Amniotic epithelial cell (primary cell): Measurements from ENCODE around the gene UTY.

Source experiments
- DNase-seq: peaks from one replicate; pipeline ENCODE4 v3.0.0-alpha.2; 2010; ENCODE audit warnings: low read depth

The UTY gene

DNA sequence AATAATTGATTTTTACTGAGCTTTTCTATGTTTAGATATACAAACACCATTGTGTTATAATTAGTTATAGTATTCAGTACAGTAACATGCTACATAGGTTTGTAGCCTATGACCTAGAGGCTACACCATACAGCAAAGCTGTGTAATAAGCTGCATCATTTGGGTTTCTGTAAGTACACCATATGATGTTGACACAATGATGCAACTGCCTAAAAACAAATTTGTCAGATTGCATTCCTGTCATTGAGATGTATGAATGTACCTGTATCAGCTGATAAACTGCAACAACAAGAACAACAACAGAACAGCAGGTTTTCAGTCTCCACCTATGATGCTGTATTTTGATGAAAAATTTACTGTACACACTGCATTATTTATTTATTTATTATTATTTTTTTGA, 64.3 kb downstream of the UTY start:
- DNase-seq = no peak

DNA sequence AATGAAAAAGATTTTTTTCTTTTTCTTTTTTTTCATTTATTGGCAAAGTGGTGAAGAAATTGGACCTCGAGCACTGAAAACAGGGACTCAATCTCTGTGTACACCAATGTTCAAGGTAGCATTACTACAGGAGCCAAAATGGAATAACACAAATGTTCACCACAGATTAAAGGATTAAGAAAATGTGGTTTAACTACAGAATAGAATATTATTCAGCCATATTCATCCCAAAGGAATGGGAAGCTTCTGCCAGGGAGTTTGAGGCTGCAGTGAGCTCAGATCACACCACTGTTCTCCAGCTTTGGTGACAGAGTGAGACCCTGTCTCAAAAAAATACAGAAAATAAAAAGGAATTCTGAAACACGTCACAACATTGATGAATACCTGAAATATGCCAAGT, 81.0 kb downstream of the UTY start:
- DNase-seq = peak; percentile 64

DNA sequence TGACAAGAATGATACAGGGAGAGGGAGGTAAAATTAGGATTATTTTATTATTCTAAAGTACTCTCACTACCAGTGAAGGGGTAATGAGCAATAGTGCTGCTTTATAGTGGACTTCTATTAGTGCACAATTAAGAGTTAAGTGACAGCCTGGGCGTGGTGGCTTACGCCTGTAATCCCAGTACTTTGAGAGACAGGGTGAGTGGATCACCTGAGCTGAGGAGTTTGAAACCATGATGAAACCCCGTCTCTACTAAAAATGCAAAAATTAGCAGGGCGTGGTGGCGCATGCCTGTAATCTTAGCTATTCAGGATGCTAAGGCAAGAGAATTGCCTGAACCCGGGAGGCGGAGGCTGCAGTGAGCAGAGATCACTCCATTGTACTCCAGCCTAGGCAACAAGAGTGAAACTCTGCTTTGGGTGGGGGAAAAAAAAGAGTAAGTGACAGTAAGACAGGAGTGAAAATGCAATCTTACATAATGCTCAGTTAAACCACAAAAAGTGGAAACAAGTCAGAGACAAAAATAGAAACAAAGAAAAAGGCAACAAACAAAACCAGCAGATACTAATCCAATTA, 98.6 kb downstream of the UTY start:
- DNase-seq = no peak

DNA sequence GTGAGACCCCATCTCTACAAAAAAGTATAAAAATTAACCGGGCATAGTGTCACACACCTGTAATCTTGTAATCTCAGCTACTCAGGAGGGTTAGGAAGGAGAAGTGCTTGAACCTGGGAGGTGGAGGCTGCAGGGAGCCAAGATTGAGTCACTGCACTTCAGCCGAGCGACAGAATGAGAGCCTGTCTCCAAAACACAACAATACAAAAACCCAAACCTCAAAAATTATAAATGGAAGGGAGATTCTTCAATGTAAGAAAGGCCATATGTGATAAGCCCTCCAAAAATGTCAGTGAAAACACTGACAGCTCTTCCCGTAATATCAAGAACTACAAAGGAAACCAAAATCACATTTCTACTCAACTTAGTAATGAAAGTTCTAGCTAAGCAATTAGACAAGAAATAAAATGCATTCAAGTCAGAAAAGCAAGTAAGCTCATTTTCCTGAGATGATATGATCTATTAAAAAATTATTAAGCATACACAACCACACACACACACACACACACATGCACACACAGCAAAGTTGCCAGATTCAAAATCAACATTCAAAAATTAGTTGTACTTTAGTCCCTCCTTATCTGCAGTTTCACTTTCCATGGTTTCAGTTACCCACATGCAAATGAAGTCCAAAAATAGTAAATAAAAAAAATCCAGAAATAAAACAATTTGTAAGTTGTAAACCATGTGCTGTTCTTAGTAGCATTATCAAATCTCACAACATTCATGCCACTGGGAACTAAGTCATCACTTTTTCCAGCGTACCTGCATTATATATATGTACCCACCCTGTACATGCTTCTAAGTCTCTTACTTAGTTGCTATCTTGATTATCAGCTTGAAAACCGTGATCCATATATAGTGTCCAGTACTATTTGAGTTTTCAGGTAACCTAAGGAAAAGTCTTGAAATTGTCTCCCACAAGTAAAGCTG, 108.7 kb downstream of the UTY start:
- no peak for DNase-seq

DNA sequence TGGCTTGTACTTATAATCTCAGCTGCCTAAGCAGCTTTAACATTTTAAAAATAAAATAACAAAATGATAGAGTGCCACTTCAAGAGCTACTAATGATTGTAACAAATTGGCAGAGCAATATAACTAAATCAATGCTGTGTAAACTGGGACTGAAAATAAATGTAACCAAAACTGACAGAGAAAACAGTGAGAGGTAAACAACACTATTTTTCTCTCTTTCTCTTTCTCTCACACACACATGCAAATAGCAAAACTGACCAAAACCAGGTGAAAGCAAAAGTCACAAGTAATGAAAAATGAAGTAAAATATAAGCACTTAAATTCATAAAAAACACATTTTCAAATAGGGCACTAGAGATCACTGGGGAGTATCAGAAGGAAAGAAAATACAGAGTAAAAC, 109.6 kb downstream of the UTY start:
- DNase-seq = no peak

DNA sequence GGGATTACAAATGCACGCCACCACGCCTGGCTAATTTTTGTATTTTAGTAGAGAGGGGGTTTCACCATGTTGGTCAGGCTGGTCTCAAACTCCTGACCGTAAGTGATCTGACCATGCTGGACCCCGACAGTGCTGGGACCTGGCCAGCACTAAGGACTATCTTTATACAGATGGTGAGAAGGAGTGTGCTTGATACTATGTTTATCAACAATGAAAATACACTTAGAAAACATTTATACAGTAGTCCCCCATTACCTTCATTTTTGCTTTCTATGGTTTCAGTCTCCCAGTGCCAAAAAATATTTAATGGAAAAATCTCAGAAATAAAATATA, 111.4 kb downstream of the UTY start:
- DNase-seq = no peak

DNA sequence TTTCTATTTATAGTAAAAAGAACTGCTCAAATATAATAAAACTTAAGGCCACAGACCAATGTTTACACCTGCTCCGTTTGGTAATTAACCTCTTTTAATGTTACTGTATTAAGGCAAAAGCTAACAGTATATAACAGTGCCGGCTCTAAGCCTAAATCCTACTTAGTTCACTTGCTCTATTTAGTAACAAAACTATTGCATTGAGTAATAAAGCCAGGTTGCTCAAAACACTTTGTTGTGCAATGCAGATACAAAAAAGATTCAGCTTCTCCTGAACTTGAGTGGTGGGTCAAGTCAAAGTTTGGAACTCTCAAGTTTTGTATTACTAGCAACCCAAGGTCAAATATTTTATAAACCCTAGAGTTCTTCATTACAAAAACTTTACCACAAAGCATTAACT, 116.2 kb downstream of the UTY start:
- DNase-seq = peak; percentile 75

DNA sequence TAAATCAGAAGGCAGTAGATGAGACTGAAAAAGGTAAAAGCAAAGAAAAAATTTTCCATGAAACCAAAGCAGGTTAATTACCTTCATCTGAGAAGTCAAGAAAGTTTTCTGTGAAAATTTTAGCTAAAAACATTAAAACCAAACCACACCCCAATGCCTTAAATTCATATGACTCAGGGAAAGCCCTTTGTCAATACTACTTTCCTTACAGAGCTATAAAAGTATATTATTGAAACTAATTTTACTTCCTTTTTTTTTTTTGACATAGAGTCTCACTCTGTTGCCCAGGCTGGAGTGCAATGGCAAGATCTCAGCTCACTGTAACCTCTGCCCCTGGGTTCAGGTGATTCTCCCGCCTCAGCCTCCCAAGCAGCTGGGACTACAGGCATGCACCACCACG, 117.2 kb downstream of the UTY start:
- DNase-seq = no peak

DNA sequence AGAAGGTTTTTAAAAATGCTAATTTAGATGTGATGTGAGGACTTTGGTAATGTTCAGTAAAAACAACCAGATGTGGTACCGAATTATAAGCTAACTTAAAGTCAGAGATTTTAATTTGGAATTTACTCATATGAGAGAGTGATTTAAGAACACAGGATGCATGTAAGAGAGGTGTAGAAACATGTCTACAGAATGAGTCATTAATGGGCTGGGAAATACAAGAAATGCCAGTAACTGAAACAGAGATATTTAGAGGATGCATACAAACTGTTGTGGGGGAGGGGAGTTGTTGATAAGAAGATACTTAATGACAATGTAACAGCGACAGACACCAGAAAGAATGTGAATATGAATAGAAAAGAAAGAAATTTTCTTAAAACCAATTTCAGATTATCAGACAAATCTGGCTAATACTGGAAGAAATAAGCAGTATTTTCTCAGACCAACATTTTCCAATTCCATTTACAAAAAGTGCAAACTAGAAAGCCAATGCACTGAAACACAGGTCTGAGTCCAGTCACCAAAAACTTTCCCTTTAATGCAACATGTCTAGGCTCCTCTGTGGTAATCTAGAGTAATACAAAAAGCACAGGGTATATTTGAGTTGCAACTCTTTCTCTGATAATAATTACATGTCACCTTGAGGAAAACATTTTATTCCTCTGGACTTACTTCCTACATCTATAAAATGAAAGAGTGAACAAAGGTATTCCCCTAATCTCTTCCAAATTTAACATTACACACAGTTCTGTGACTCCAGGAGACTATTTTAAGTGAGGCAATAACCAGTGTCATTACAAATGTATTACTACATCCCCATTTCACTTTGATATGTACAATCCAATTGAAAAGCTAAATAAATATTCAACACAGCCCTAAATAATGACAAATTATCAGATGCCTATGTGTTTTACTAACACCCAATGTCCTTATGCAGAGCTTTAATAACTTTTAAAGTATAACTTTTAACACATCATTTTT, 117.9 kb downstream of the UTY start:
- peak; percentile 70 for DNase-seq

DNA sequence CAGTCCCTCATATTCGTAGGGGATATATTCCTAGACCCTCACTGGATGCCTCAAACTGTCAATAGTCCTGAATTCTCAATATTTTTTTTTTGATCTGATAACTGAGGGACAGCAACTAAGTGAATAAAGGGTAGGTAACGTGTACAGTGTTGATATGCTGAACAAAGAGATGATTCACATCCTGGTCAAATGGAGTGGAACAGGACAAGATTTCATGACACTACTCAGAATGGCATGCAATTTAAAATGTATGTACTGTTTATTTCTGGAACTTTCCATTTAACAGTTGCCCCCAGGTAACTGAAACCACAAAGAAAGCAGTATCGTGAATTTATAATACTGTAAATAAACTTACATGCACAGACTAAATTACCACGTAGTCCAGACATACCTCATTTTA, 128.4 kb downstream of the UTY start:
- DNase-seq = no peak

DNA sequence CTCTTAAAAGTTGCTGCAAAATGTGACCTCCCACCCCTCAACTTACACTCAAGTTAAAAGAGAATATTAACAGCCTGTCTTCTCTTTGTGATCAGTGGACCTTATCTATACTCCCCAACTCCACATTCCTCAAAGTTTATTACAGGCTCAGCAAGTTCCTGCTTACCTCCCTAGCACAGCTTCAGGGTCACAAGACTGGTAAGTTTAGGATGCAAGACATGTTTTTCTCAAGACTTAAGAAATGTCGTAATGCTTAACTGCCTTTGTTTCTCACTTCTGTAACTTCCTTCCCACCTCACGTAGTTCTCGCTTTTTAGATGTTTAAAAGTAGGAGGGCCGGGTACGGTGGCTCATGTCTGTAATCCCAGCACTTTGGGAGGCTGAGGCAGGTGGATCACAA, 132.7 kb downstream of the UTY start:
- peak; percentile 28 for DNase-seq

DNA sequence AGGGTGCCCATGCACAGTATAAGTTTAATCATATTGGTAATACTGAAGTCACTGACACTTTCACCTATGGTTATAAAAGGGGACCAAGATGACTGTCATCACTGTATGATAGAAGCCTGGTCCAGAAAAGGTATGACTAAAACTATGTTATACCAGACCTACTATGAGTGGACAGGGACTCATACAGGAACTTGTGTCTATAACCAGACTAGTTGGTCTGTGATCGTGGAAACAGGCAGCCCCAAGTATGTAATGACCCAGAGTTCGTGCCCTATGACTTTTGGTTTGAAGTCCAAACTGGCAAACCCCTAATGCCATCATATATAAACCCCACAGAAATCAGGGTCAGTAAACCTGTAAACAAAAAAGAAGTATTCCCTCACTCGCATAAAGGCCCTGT, 134.3 kb downstream of the UTY start:
- no peak for DNase-seq

DNA sequence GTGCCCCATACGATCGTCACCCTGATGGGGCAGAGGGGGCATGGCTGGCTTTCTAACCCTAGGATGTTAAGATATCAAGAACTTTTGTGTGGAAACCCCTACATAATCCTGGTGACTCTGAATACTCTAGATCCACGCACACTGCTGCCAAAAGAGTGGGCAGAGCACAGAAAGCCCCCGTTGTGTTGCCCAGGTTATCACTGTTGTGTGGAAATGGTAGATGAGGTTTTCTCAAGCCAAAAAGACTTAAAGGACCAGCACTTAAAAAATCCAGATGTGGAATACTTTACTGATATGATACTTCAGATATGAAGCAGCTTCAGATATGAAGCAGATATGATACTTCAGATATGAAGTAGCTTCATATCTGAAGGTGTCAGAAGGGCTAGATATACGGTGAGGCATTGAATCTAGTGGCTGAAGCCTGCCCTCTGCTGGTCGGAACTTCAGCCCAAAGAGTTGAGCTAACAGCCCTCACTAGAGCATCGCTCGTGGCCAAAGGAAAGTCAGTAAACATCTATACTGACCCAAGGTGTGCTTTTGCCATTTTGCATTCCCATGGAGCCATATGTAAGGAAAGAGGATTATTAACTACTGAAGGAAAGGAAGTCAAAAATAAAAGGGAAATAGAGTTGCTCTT, 136.4 kb downstream of the UTY start:
- peak; percentile 36 for DNase-seq

DNA sequence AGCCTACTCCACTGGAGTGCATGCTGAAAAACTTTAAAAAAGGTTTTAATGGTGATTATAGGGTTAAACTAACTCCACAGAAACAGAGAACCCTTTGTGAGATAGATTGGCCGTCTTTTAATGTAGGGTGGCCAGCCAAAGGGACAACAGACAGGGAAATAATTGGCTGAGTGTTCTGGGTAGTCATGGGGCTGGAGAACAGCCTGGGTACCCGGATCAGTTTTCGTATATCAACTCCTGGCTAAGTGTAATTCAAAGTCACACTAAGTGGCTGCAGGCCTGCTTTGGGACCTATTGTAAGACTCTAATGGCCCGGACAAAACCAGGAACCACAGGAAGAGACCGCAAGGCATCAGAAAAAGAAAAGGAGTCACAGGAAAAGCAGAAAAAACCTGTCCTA, 139.9 kb downstream of the UTY start:
- no peak for DNase-seq

DNA sequence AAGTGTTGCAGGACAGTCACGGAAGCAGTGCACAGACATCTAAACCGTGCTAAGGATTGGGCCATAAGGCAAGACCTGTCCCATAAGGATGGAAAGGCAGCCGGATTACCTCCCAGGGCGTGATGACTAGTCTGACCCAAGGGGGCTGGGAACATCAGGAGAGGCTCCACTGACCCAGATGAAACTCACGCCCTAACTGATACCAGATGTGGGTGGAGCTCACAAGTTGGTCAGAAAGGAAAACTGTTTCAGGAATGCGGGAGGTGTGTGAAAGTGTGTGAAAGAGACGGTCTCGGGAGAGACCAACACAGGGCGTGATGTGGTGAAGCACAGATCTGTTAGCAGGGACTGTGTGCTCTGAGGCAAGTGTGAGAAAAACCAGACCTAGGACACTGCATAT, 140.5 kb downstream of the UTY start:
- peak; percentile 54 for DNase-seq

DNA sequence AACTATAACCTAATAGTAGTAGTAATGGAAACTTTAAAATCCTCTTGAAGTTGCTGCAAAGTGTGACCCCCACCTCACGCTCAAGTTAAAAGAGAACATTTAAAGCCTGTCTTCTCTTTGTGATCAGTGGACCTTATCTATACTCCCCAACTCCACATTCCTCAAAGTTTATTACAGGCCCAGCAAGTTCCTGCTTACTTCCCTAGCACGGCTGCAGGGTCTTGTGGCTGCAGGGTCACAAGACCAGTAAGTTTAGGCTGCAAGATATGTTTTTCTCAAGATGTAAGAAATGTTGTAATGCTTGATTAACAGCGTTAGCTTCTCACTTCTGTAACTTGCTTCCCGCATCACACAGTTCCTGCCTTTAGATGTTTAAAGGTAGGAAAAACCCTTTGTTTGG, 141.1 kb downstream of the UTY start:
- peak; percentile 45 for DNase-seq

DNA sequence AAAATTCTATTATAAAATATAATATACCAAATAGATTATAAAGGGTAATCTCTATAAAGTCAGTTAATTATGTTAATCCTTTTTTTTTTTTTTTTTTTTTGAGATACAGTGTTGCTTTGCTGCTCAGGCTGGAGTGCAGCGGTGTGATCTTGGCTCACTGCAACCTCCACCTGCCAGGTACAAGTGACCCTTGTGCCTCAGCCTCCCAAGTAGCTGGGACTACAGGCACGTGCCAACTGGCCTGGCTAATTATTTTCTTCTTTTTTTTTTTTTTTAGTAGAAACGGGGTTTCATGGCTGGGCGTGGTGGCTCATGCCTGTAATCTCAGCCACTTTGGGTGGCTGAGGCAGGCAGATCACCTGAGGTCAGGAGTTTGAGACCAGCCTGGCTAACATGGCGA, 141.9 kb downstream of the UTY start:
- no peak for DNase-seq

DNA sequence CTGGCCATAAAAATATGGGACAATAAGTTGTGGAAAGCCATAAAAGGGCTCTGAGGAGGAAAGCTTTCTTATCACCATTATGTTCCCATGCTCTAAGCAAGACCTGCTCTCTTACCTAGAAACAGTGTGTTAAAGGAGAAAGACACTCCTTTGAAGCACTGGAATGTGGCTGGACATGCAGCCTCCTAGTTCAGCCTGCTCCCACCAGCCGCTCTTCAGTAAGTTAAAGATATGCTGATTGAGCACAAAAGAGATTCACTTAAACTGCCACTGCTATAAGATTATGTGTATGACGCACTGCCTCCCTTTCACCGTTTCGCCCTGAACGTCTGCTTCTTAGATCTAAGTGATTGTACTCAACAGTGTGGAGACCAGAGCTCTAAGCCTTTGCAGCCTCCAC, 146.0 kb downstream of the UTY start:
- DNase-seq = no peak

DNA sequence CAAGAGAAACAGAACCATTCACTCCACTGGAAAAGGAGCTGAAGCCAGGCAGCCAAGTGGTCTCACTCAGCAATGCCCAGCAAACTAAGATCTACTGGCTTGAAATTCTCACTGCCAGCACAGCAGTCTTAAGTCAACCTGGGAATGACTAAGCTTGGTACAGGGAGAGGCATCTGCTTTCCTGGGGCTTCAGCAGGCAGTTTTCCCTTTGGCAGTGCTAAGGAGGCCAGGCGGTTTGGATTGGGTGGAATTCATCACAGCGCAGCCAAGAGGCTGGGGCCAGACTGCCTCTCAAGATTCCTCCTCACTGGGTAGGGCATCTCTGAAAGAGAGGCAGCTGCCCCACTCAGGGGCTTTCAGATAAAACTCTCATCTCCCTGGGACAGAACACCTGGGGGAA, 149.2 kb downstream of the UTY start:
- DNase-seq = peak; percentile 51

DNA sequence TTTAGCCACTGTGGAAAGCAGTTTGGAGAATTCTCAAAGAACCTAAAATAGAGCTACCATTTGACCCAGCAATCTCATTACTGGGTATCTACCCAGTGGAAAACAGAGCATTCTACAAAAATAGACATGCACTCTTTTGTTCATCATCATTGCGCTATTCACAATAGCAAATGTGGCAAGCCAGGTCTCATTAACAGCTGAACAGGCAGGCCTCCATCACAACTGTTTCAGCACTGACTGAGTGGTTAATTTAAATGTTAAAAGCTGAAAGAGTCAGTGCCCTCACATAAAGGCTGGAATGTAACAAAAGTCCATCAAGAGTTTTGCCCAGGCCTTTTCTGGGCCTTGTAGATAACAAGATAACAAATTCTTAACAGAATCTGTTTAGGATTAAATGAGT, 166.9 kb downstream of the UTY start:
- DNase-seq = no peak

DNA sequence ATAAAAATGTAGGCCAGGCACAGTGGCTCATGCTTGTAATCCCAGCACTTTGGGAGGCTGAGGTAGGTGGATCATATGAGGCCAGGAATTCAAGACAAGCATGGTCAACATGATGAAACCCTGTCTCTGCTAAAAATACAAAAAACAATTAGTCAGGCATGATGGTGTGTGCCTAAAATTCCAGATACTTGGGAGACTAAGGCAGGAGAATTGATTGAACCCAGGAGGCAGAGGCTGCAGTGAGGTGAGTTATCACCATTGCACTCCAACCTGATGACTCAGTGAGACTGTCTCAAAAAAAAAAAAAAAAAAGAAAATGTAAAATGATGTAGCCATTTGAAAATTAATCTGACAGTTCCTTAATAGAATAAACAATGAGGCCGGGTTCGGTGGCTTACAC, 171.9 kb downstream of the UTY start:
- peak; percentile 38 for DNase-seq

DNA sequence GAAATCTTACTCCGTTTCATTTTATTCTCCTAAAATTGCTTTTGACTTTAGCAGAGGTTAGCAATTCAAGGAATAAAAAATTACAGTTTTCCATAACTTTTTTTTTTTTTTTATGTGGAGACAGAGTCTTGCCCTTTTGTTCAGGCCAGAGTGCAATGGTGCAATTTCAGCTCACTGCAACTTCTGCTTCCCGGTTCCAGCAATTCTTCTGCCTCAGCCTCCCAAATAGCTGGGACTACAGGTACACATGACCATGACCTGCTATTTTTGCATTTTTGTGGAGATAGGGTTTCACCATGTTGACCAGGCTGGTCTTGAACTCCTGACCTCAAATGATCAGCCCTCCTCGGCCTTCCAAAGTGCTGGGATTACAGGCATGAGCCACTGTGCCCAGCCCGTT, 179.0 kb downstream of the UTY start:
- no peak for DNase-seq
